HG03095 (cell line): ENCODE measurements around the gene CHST2.
A peak's percentile ranks its signal among the peaks of the same experiment; 100 is the strongest.

Experiments used
- ATAC-seq: cut with Tn5 transposase; IDR thresholded peaks from one replicate; pipeline ENCODE4 v1.9.1; 2021; ENCODE audit warnings: moderate library complexity; ENCODE audit not compliant: unreplicated experiment

CHST2 gene

GRCh38 chr3:143098032-143098764, 21.4 kb upstream of the CHST2 start:
- no peak for ATAC-seq

GRCh38 chr3:143099210-143099609, 20.4 kb upstream of the CHST2 start:
- ATAC-seq = no peak

GRCh38 chr3:143099690-143100089, 19.9 kb upstream of the CHST2 start:
- ATAC-seq = no peak

GRCh38 chr3:143100451-143100850, 19.1 kb upstream of the CHST2 start:
- ATAC-seq = no peak

- ATAC-seq = no peak
These were observed 17.7 kb upstream of the CHST2 start for GRCh38 chr3:143101792-143102381.

GRCh38 chr3:143103652-143104051, 15.9 kb upstream of the CHST2 start:
- no peak for ATAC-seq

GRCh38 chr3:143105170-143105569, 14.4 kb upstream of the CHST2 start:
- no peak for ATAC-seq

GRCh38 chr3:143109861-143110260, 9.7 kb upstream of the CHST2 start:
- ATAC-seq = no peak

GRCh38 chr3:143110371-143110770, 9.2 kb upstream of the CHST2 start:
- ATAC-seq = no peak

GRCh38 chr3:143118630-143119008, 952 bp upstream of the CHST2 start:
- no peak for ATAC-seq

- ATAC-seq = peak; percentile 6
These were observed 574 bp downstream of the CHST2 start for GRCh38 chr3:143119974-143120715.

GRCh38 chr3:143120716-143121240, 1.2 kb downstream of the CHST2 start:
- ATAC-seq = peak; percentile 29

- ATAC-seq = peak; percentile 25
These were observed 1.9 kb downstream of the CHST2 start for GRCh38 chr3:143121241-143122088.

- no peak for ATAC-seq
These were observed 2.5 kb downstream of the CHST2 start for GRCh38 chr3:143122089-143122430.

- no peak for ATAC-seq
These were observed 3.2 kb downstream of the CHST2 start for GRCh38 chr3:143122608-143123352.

GRCh38 chr3:143123353-143123984, 3.9 kb downstream of the CHST2 start:
- ATAC-seq = peak; percentile 20

GRCh38 chr3:143124601-143125520, 5.3 kb downstream of the CHST2 start:
- no peak for ATAC-seq

GRCh38 chr3:143127801-143128200, 8.2 kb downstream of the CHST2 start:
- no peak for ATAC-seq
